WTC11 (cell line): Measurements from ENCODE around the gene GON7. TPM values are rescaled to one million over a fixed set of nuclear protein-coding genes. Genes with fewer than 3 reads are reported as not detected.

Experiments used
- ATAC-seq: fragments of 200-7000 bp; cut with Tn5 transposase; 2 replicates; pipeline ENCODE4 v1.10.0; 2021; ENCODE audit warnings: mild to moderate bottlenecking, moderate library complexity
- CTCF ChIA-PET: fragments of 300-600 bp; sonication (Branson Sonifier 250); formaldehyde crosslinking; loops from one replicate; lab custom pipeline; 2021; ENCODE audit warnings: antibody characterized with exemption; lab: Charles Lee
- POLR2A ChIA-PET: fragments of 350-600 bp; sonication (Branson Sonifier 250); formaldehyde crosslinking; loops from one replicate; lab custom pipeline; 2021; ENCODE audit warnings: antibody characterized with exemption; lab: Charles Lee
- DNase-seq: peaks from one replicate; pipeline ENCODE4 v3.0.0; 2021; ENCODE audit warnings: low spot score
- H3K27ac Mint-ChIP-seq: 2 replicates; pipeline ENCODE4 v1.8.0; 2021; ENCODE audit warnings: mixed read lengths
- H3K27me3 Mint-ChIP-seq: 2 replicates; pipeline ENCODE4 v1.8.0; 2021; ENCODE audit warnings: low read depth, mild to moderate bottlenecking, moderate library complexity, mixed read lengths
- H3K36me3 Mint-ChIP-seq: 2 replicates; pipeline ENCODE4 v1.8.0; 2021; ENCODE audit warnings: mixed read lengths
- H3K4me1 Mint-ChIP-seq: 2 replicates; pipeline ENCODE4 v1.8.0; 2022; ENCODE audit warnings: mixed read lengths
- H3K4me3 Mint-ChIP-seq: 2 replicates; pipeline ENCODE4 v1.8.0; 2021; ENCODE audit warnings: mild to moderate bottlenecking, moderate library complexity, mixed read lengths
- H3K9me3 Mint-ChIP-seq: 2 replicates; pipeline ENCODE4 v1.8.0; 2021; ENCODE audit warnings: mixed read lengths
- HMGA2 ChIP-seq: fragments of 250-450 bp; sonication (Bioruptor Pico); IDR thresholded peaks from 2 replicates; pipeline ENCODE4 v1.4.0; 2021; ENCODE audit warnings: mild to moderate bottlenecking, moderate library complexity
- SMAD4 ChIP-seq: sonication (generic); formaldehyde crosslinking; IDR thresholded peaks from 2 replicates; pipeline ENCODE4 v1.8.0; 2022; ENCODE audit warnings: mild to moderate bottlenecking, missing genetic modification reagents
- total RNA-seq: library from RNA; stranded (reverse); gene quantifications from 3 replicates; pipeline ENCODE4 v1.2.3, GENCODE V29; 2021

Gene GON7
- total RNA-seq, 1 experiment from 2014 or later, result 7.4 TPM

- no peaks in the 10 kb centered on the region for H3K36me3 Mint-ChIP-seq
- no peaks in the 10 kb centered on the region for H3K9me3 Mint-ChIP-seq
- TF ChIP-seq HMGA2 (CRISPR knock-in tag) (peak; percentile 71), SMAD4 (CRISPR knock-in tag) (no peak)
- no peak for DNase-seq
- POLR2A ChIA-PET, result interaction anchor here (0.6 kb wide), 3 partner anchors 24 to 738 kb away, joined by 3 to 5 read pairs (median 4); no protein-coding TSS in a partner anchor
- no peak overlapping the region for H3K4me3 Mint-ChIP-seq
- ATAC-seq, result no peak
- H3K27ac Mint-ChIP-seq, result no peak overlapping the region
- CTCF ChIA-PET, result interaction anchor here (0.6 to 1.5 kb wide), 4 partner anchors 16 to 203 kb away, joined by 3 to 5 read pairs (median 3); no protein-coding TSS in a partner anchor
- H3K27me3 Mint-ChIP-seq, result no peaks in the 10 kb centered on the region
- peaks cover 4% of the 10 kb centered on the region for H3K4me1 Mint-ChIP-seq
These were observed 51.2 kb downstream of the GON7 start for GRCh38 chr14:93155667-93156066.

DNA sequence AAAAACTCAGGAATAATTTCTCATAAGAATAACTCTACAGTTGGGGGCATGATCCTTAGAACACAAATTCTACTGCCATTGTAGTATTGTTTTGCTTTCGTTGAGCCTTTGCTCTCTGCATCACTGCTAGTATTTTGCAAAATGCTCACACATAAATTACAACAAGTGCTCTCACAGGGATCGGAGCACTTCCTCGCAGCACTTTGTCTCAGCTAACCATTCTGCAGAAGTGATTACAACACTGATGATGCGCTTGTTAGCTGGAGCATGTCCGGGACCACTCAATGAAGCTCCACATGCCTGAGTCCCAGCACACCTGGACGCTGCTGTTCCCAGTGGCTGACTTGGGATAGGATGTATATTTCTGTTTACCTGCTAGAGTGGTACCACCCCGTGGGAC lies 53.7 kb downstream of the GON7 start:
- ChIA-PET CTCF (no interaction called here), POLR2A (no interaction called here)
- Mint-ChIP-seq H3K9me3 (no peaks in the 10 kb centered on the region), H3K27ac (no peak overlapping the region), H3K4me3 (no peak overlapping the region), H3K27me3 (no peaks in the 10 kb centered on the region), H3K4me1 (no peaks in the 10 kb centered on the region; the same call in 1 of the 2 replicates), H3K36me3 (no peaks in the 10 kb centered on the region)
- no peak for TF ChIP-seq SMAD4 (CRISPR knock-in tag)
- no peak for DNase-seq
- ATAC-seq, result no peak

Other genes with a start within 250 kb of the GON7 start
- 116 to 144 TPM (median 121 TPM) in 3 replicates for gene ITPK1, start 91.1 kb downstream of the GON7 start, total RNA-seq
- 16.7 to 18.1 TPM (median 17.2 TPM) in 3 replicates for gene MOAP1, start 22.2 kb downstream of the GON7 start, total RNA-seq
- 24.7 to 25.6 TPM (median 25.5 TPM) in 3 replicates for gene LYSET, start 21.7 kb downstream of the GON7 start, total RNA-seq
- gene UBR7, start 191 bp upstream of the GON7 start, total RNA-seq, result 21.1 to 28.9 TPM (median 24.0 TPM) in 3 replicates
- gene BTBD7, start 126.0 kb upstream of the GON7 start, total RNA-seq, result 29.2 to 34.1 TPM (median 31.3 TPM) in 3 replicates
- not detected in 3 replicates for gene COX8C, start 140.1 kb upstream of the GON7 start, total RNA-seq
- gene UNC79, start 223.9 kb upstream of the GON7 start, total RNA-seq, result 2.1 to 2.4 TPM (median 2.3 TPM) in 3 replicates